Naive thymus-derived CD4-positive, alpha-beta T cell (primary cell): ENCODE measurements around the gene DDR1. TPM values are rescaled to one million over a fixed set of nuclear protein-coding genes. Genes with fewer than 3 reads are reported as not detected.

Experiments
- ATAC-seq: fragments of 150-1000 bp; cut with Tn5 transposase; 2 replicates; pipeline ENCODE4 v1.10.0; 2021; ENCODE audit warnings: mild to moderate bottlenecking, moderate library complexity
- CTCF ChIA-PET: fragments of 350-600 bp; sonication (Branson Sonifier 250); formaldehyde crosslinking; loops from one replicate; lab custom pipeline; 2021; ENCODE audit warnings: antibody characterized with exemption; lab: Charles Lee
- POLR2A ChIA-PET: fragments of 350-600 bp; sonication (Branson Sonifier 250); formaldehyde crosslinking; loops from one replicate; lab custom pipeline; 2021; ENCODE audit warnings: antibody characterized with exemption, inconsistent platforms; lab: Charles Lee
- DNase-seq, 9 donors: peaks; one replicate each; pipeline versions ENCODE4 v3.0.0 to v3.0.0-alpha.2; 2020 to 2022; ENCODE audit warnings: mixed read lengths in 1 of 9
- H3K27ac ChIP-seq: one replicate; pipeline ENCODE4 v1.7.0; 2013; ENCODE audit warnings: mild to moderate bottlenecking, low read depth, low read length, moderate library complexity
- H3K27me3 ChIP-seq, 2 donors: one replicate each; pipeline ENCODE4 v1.7.0; 2013; ENCODE audit warnings: low read length in 2 of 2, mild to moderate bottlenecking in 2 of 2, moderate library complexity in 2 of 2; ENCODE audit not compliant: control insufficient read depth in 2 of 2, insufficient read depth in 2 of 2
- H3K36me3 ChIP-seq, 3 experiments: 1 replicate in 2 of 3; 2 replicates in 1 of 3; pipeline ENCODE4 v1.7.0; 2013; ENCODE audit warnings: low read length in 3 of 3, mild to moderate bottlenecking in 3 of 3, moderate library complexity in 1 of 3; ENCODE audit not compliant: insufficient read depth in 3 of 3, control insufficient read depth in 2 of 3
- H3K4me1 ChIP-seq, 2 donors: one replicate each; pipeline ENCODE4 v1.7.0; 2013; ENCODE audit warnings: low read length in 2 of 2, mild to moderate bottlenecking in 2 of 2, moderate library complexity in 1 of 2; ENCODE audit not compliant: control insufficient read depth in 2 of 2, insufficient read depth in 2 of 2
- H3K4me3 ChIP-seq: 2 replicates; pipeline ENCODE4 v1.7.0; 2013; ENCODE audit warnings: mild to moderate bottlenecking, low read length
- H3K9me3 ChIP-seq, 3 experiments: 1 replicate in 2 of 3; 2 replicates in 1 of 3; pipeline ENCODE4 v1.7.0; 2013; ENCODE audit warnings: low read length in 3 of 3; ENCODE audit not compliant: control insufficient read depth in 2 of 3
- H3K27ac Mint-ChIP-seq, 9 donors: one replicate each; pipeline ENCODE4 v1.8.0; 2020 to 2022; ENCODE audit warnings: mixed read lengths in 9 of 9, mild to moderate bottlenecking in 8 of 9, moderate library complexity in 5 of 9, inconsistent platforms in 2 of 9
- H3K27me3 Mint-ChIP-seq, 5 donors: one replicate each; pipeline ENCODE4 v1.8.0; 2021 to 2022; ENCODE audit warnings: mixed read lengths in 5 of 5, mild to moderate bottlenecking in 1 of 5
- H3K36me3 Mint-ChIP-seq, 5 donors: one replicate each; pipeline ENCODE4 v1.8.0; 2020 to 2022; ENCODE audit warnings: mixed read lengths in 5 of 5, mild to moderate bottlenecking in 3 of 5, inconsistent platforms in 1 of 5
- H3K4me1 Mint-ChIP-seq, 7 donors: one replicate each; pipeline ENCODE4 v1.8.0; 2020 to 2022; ENCODE audit warnings: mixed read lengths in 7 of 7, mild to moderate bottlenecking in 3 of 7, inconsistent platforms in 1 of 7
- H3K4me3 Mint-ChIP-seq, 10 donors: one replicate each; pipeline ENCODE4 v1.8.0; 2020 to 2022; ENCODE audit warnings: mild to moderate bottlenecking in 10 of 10, mixed read lengths in 10 of 10, moderate library complexity in 6 of 10, inconsistent platforms in 2 of 10
- H3K9me3 Mint-ChIP-seq, 11 donors: one replicate each; pipeline ENCODE4 v1.8.0; 2020 to 2022; ENCODE audit warnings: mixed read lengths in 11 of 11, mild to moderate bottlenecking in 4 of 11, inconsistent platforms in 1 of 11, moderate library complexity in 1 of 11
- intact Hi-C, 2 donors: fragments of 100-400 bp; cut with micrococcal nuclease; formaldehyde crosslinking; loops; one replicate each; pipeline ENCODE4 v1.15.1; 2023
- polyA plus RNA-seq, 2 donors: library from polyadenylated mRNA; unstranded; fragments of 300-500 nt; fragmentation: Illumina TruSeq; gene quantifications; one replicate each; pipeline ENCODE4 v1.2.3, GENCODE V29; 2021
- total RNA-seq, 6 experiments: library from RNA in 5 of 6; stranded (reverse) in 5 of 6; gene quantifications; 1 replicate in 5 of 6; 2 replicates in 1 of 6; pipeline ENCODE4 v1.2.3 and lab custom pipeline; 2021 to 2026

The DDR1 gene
- total and polyA plus RNA-seq, 7 experiments from 2014 or later, result 1.8 to 23.8 (median 17.3) TPM

- Histone ChIP-seq H3K9me3 (no peaks in the 10 kb centered on the region), H3K36me3 (peaks cover 0 to 18% (median 0%) of the 10 kb centered on the region in 3 experiments), H3K27me3 (no peaks in the 10 kb centered on the region), H3K27ac (no peak overlapping the region), H3K4me3 (no peak overlapping the region), H3K4me1 (peaks cover 12 to 35% of the 10 kb centered on the region in 2 donors)
- no peaks in the 10 kb centered on the region for H3K9me3 Mint-ChIP-seq
- peaks cover 0 to 13% (median 6%) of the 10 kb centered on the region in 5 donors for H3K36me3 Mint-ChIP-seq
- H3K4me1 Mint-ChIP-seq, result peaks cover 25 to 46% (median 32%) of the 10 kb centered on the region in 7 donors
- peak overlapping the region in 6 of 10 donors; percentile 19 to 90 (median 82) for H3K4me3 Mint-ChIP-seq
- DNase-seq (no peak), ATAC-seq (no peak)
- POLR2A ChIA-PET, result interaction anchor here (0.6 to 1.0 kb wide), 2 partner anchors 60 to 193 kb away, joined by 3 to 6 read pairs; no protein-coding TSS in a partner anchor
- peaks cover 0 to under 1% (median 0%) of the 10 kb centered on the region in 5 donors for H3K27me3 Mint-ChIP-seq
- CTCF ChIA-PET, result interaction anchor here (0.9 to 12.4 kb wide), 2 partner anchors 8 to 56 kb away, joined by 3 to 172 read pairs; no protein-coding TSS in a partner anchor
- intact Hi-C loops, result loop anchor here in 1 of 2 donors (1.0 to 10.0 kb wide), 2 partner anchors 27 to 272 kb away; partner anchors contain the start of genes MRPS18B, PPP1R10 and VARS2
- peak overlapping the region in 4 of 9 donors; percentile 32 to 90 (median 84) for H3K27ac Mint-ChIP-seq
These were observed 2.6 kb downstream of the DDR1 start for GRCh38 chr6:30886897-30887255.

- H3K4me1 Mint-ChIP-seq, result peaks cover 20 to 42% (median 30%) of the 10 kb centered on the region in 7 donors
- H3K9me3 Mint-ChIP-seq, result no peaks in the 10 kb centered on the region
- Histone ChIP-seq H3K9me3 (no peaks in the 10 kb centered on the region), H3K4me1 (peaks cover 12 to 29% of the 10 kb centered on the region in 2 donors), H3K36me3 (peaks cover 0 to 26% (median 0%) of the 10 kb centered on the region in 3 experiments), H3K4me3 (no peak overlapping the region), H3K27me3 (no peaks in the 10 kb centered on the region), H3K27ac (no peak overlapping the region)
- intact Hi-C loops, result loop anchor here in 1 of 2 donors (10.0 kb wide), 1 partner anchor 273 kb away; the partner anchor contains the start of genes MRPS18B and PPP1R10
- ChIA-PET POLR2A (interaction anchor here (0.5 to 1.1 kb wide), 5 partner anchors 9 to 259 kb away, joined by 3 to 5 read pairs (median 3); no protein-coding TSS in a partner anchor), CTCF (no interaction called here)
- H3K4me3 Mint-ChIP-seq, result no peak overlapping the region
- H3K36me3 Mint-ChIP-seq, result peaks cover 0 to 19% (median 9%) of the 10 kb centered on the region in 5 donors
- H3K27me3 Mint-ChIP-seq, result no peaks in the 10 kb centered on the region
- H3K27ac Mint-ChIP-seq, result peak overlapping the region in 3 of 9 donors; percentile 10 to 22 (median 19)
- no peak for DNase-seq
- ATAC-seq, result no peak
These were observed 3.8 kb downstream of the DDR1 start for GRCh38 chr6:30887901-30888815.

GRCh38 chr6:30888816-30889495 is 4.6 kb downstream of the DDR1 start:
- ATAC-seq, result no peak
- POLR2A ChIA-PET, result interaction anchor here (0.5 to 1.7 kb wide), 7 partner anchors 10 to 259 kb away, joined by 3 to 5 read pairs (median 4); no protein-coding TSS in a partner anchor
- intact Hi-C loops, result loop anchor here in 1 of 2 donors (10.0 kb wide), 1 partner anchor 274 kb away; the partner anchor contains the start of genes MRPS18B and PPP1R10
- Mint-ChIP-seq H3K4me3 (no peak overlapping the region), H3K9me3 (no peaks in the 10 kb centered on the region), H3K27me3 (no peaks in the 10 kb centered on the region), H3K4me1 (peaks cover 15 to 35% (median 24%) of the 10 kb centered on the region in 7 donors), H3K36me3 (peaks cover 0 to 19% (median 9%) of the 10 kb centered on the region in 5 donors), H3K27ac (peak overlapping the region in 1 of 9 donors; percentile 22)
- Histone ChIP-seq H3K9me3 (no peaks in the 10 kb centered on the region), H3K27ac (no peak overlapping the region), H3K27me3 (no peaks in the 10 kb centered on the region), H3K4me1 (peaks cover 12 to 22% of the 10 kb centered on the region in 2 donors), H3K4me3 (no peak overlapping the region), H3K36me3 (peaks cover 0 to 31% (median 0%) of the 10 kb centered on the region in 3 experiments)
- CTCF ChIA-PET, result interaction anchor here (0.7 kb wide), 1 partner anchor 59 kb away, joined by 3 read pairs; no protein-coding TSS in a partner anchor
- DNase-seq, result no peak

- H3K9me3 ChIP-seq, result no peaks in the 10 kb centered on the region
- DNase-seq, result no peak
- no peak overlapping the region for H3K27ac Mint-ChIP-seq
- no peaks in the 10 kb centered on the region for H3K9me3 Mint-ChIP-seq
- intact Hi-C loops, result loop anchor here in 1 of 2 donors (10.0 kb wide), 1 partner anchor 275 kb away; the partner anchor contains the start of genes MRPS18B and PPP1R10
- H3K4me3 ChIP-seq, result no peak overlapping the region
- peaks cover 15 to 35% (median 24%) of the 10 kb centered on the region in 7 donors for H3K4me1 Mint-ChIP-seq
- H3K36me3 Mint-ChIP-seq, result peaks cover 0 to 19% (median 9%) of the 10 kb centered on the region in 5 donors
- no peak for ATAC-seq
- H3K27me3 Mint-ChIP-seq, result no peaks in the 10 kb centered on the region
- peaks cover 12 to 22% of the 10 kb centered on the region in 2 donors for H3K4me1 ChIP-seq
- H3K36me3 ChIP-seq, result peaks cover 0 to 36% (median 0%) of the 10 kb centered on the region in 3 experiments
- ChIA-PET POLR2A (interaction anchor here (0.5 to 1.7 kb wide), 4 partner anchors 10 to 207 kb away, joined by 3 to 5 read pairs (median 4); no protein-coding TSS in a partner anchor), CTCF (interaction anchor here (0.6 to 0.7 kb wide), 2 partner anchors 60 to 571 kb away, joined by 3 read pairs; no protein-coding TSS in a partner anchor)
- no peaks in the 10 kb centered on the region for H3K27me3 ChIP-seq
- no peak overlapping the region for H3K4me3 Mint-ChIP-seq
- no peak overlapping the region for H3K27ac ChIP-seq
These were observed 5.2 kb downstream of the DDR1 start for GRCh38 chr6:30889496-30889885.

GRCh38 chr6:30889921-30890645 is 5.8 kb downstream of the DDR1 start:
- H3K27me3 ChIP-seq, result no peaks in the 10 kb centered on the region
- H3K36me3 Mint-ChIP-seq, result peaks cover 2 to 25% (median 12%) of the 10 kb centered on the region in 5 donors
- DNase-seq (no peak), ATAC-seq (no peak)
- H3K27ac Mint-ChIP-seq, result no peak overlapping the region
- POLR2A ChIA-PET, result interaction anchor here (1.7 kb wide), 1 partner anchor 22 kb away, joined by 5 read pairs; no protein-coding TSS in a partner anchor
- peak overlapping the region in 1 of 10 donors; percentile 38 for H3K4me3 Mint-ChIP-seq
- H3K27me3 Mint-ChIP-seq, result no peaks in the 10 kb centered on the region
- H3K9me3 ChIP-seq, result no peaks in the 10 kb centered on the region
- peaks cover 20 to 32% (median 21%) of the 10 kb centered on the region in 7 donors for H3K4me1 Mint-ChIP-seq
- peaks cover 8 to 18% of the 10 kb centered on the region in 2 donors for H3K4me1 ChIP-seq
- H3K27ac ChIP-seq, result no peak overlapping the region
- CTCF ChIA-PET, result interaction anchor here (0.6 to 0.7 kb wide), 3 partner anchors 318 to 579 kb away, joined by 3 read pairs; no protein-coding TSS in a partner anchor
- intact Hi-C loops, result loop anchor here in 1 of 2 donors (10.0 kb wide), 1 partner anchor 275 kb away; the partner anchor contains the start of genes MRPS18B and PPP1R10
- peaks cover 0 to 41% (median 0%) of the 10 kb centered on the region in 3 experiments for H3K36me3 ChIP-seq
- no peaks in the 10 kb centered on the region for H3K9me3 Mint-ChIP-seq
- H3K4me3 ChIP-seq, result no peak overlapping the region
